HepG2 (cell line): ENCODE measurements around the gene ABHD18. TPM values are rescaled to one million over a fixed set of nuclear protein-coding genes. Genes with fewer than 3 reads are reported as not detected.

Experiments used
- ATAC-seq: fragments of 200-7000 bp; cut with Tn5 transposase; 3 replicates; pipeline ENCODE4 v1.9.1; 2020; ENCODE audit warnings: mild to moderate bottlenecking, moderate library complexity
- BruUV-seq: library from RNA; stranded (reverse); fragments of 400-500 nt; replicated peaks from 2 replicates; lab custom pipeline; 2021; lab: Mats Ljungman, UMichigan
- CTCF ChIA-PET: fragments of 300-600 bp; formaldehyde crosslinking; extraction: SDS; loops from one replicate; lab custom pipeline; 2021; ENCODE audit warnings: low total read pairs, inconsistent platforms, low intra/inter-chr PET ratio; lab: Yijun Ruan, JAX
- POLR2A ChIA-PET: fragments of 350-600 bp; sonication (Branson Sonifier 250); formaldehyde crosslinking; loops from one replicate; lab custom pipeline; 2020; ENCODE audit warnings: antibody characterized with exemption, inconsistent platforms; lab: Yijun Ruan, JAX
- DNase-seq: peaks from one replicate; pipeline ENCODE4 v3.0.0-alpha.2; 2015; ENCODE audit warnings: low spot score
- FAIRE-seq: peaks from 3 replicates; lab custom pipeline; 2011; peaks lifted over from hg19 to GRCh38; lab: Jason Lieb, UNC
- H2AFZ ChIP-seq: one replicate; pipeline ENCODE4 v1.6.1; 2011; ENCODE audit warnings: low read length, inconsistent platforms
- H3K27ac ChIP-seq: fragments of 300-600 bp; 3 replicates; pipeline ENCODE4 v1.8.0; 2011; ENCODE audit warnings: mixed run types, mild to moderate bottlenecking, mixed read lengths, low read length, inconsistent platforms; ENCODE audit not compliant: insufficient read depth; ENCODE audit errors: extremely low read length
- H3K27me3 ChIP-seq, 2 experiments: fragments of 200-600 bp in 1 of 2; 2 replicates in 1 of 2; 3 replicates in 1 of 2; pipeline versions ENCODE4 v1.6.0 to v1.8.0; 2011; ENCODE audit warnings: low read length in 2 of 2, mild to moderate bottlenecking in 2 of 2, moderate library complexity in 2 of 2, inconsistent platforms in 1 of 2; ENCODE audit not compliant: insufficient read depth in 2 of 2, control insufficient read depth in 1 of 2
- H3K36me3 ChIP-seq, 2 experiments: fragments of 200-600 bp in 1 of 2; replicated peaks in 1 of 2; 2 replicates in 1 of 2; 3 replicates in 1 of 2; pipeline versions ENCODE4 v1.5.1 to v1.8.0; 2011; ENCODE audit warnings: low read length in 2 of 2, inconsistent platforms in 1 of 2; ENCODE audit not compliant: insufficient read depth in 2 of 2, control insufficient read depth in 1 of 2
- H3K4me1 ChIP-seq: 2 replicates; pipeline ENCODE4 v1.5.1; 2012; ENCODE audit warnings: low read length, inconsistent platforms; ENCODE audit not compliant: insufficient read depth
- H3K4me2 ChIP-seq: 2 replicates; pipeline ENCODE4 v1.6.0; 2011; ENCODE audit warnings: low read depth, low read length, inconsistent platforms
- H3K4me3 ChIP-seq, 3 experiments: fragments of 200-600 bp in 1 of 3; sonication (generic), shearing (Covaris generic) in 1 of 3; replicated peaks in 1 of 3; 2 replicates each; pipeline ENCODE4 v1.5.1; 2011 to 2016; ENCODE audit warnings: low read length in 3 of 3, inconsistent platforms in 2 of 3, low read depth in 2 of 3, mild to moderate bottlenecking in 2 of 3, control low read depth in 1 of 3, mixed read lengths in 1 of 3; ENCODE audit not compliant: insufficient read depth in 1 of 3
- H3K79me2 ChIP-seq: one replicate; pipeline ENCODE4 v1.6.1; 2011; ENCODE audit warnings: low read length, inconsistent platforms; ENCODE audit not compliant: insufficient read depth
- H3K9ac ChIP-seq: 2 replicates; pipeline ENCODE4 v1.6.0; 2011; ENCODE audit warnings: mild to moderate bottlenecking, low read depth, low read length, inconsistent platforms; ENCODE audit not compliant: insufficient read depth
- H3K9me3 ChIP-seq: 2 replicates; pipeline ENCODE4 v1.5.1; 2012; ENCODE audit warnings: mild to moderate bottlenecking, low read length
- H4K20me1 ChIP-seq: 2 replicates; pipeline ENCODE4 v1.6.0; 2011; ENCODE audit warnings: inconsistent platforms, mild to moderate bottlenecking, low read length, moderate library complexity; ENCODE audit not compliant: insufficient read depth
- DDIT3 ChIP-seq: sonication (generic); formaldehyde crosslinking; IDR thresholded peaks from 2 replicates; pipeline ENCODE4 v1.4.0; 2020; ENCODE audit warnings: mild to moderate bottlenecking, missing genetic modification reagents
- MBD4 ChIP-seq: IDR thresholded peaks from 2 replicates; pipeline ENCODE4 v1.6.1; 2012; ENCODE audit warnings: low read length, inconsistent platforms, borderline replicate concordance
- RNF2 ChIP-seq: fragments of 450-650 bp; conservative IDR thresholded peaks from 2 replicates; pipeline ENCODE4 v1.6.1; 2016; ENCODE audit warnings: low read depth
- ZBTB7B ChIP-seq: sonication (generic); formaldehyde crosslinking; IDR thresholded peaks from 2 replicates; pipeline ENCODE4 v1.4.0; 2020; ENCODE audit warnings: missing genetic modification reagents
- ZFY ChIP-seq: sonication (generic); formaldehyde crosslinking; IDR thresholded peaks from 2 replicates; pipeline ENCODE4 v1.4.0; 2020; ENCODE audit warnings: missing genetic modification reagents
- ZNF205 ChIP-seq: IDR thresholded peaks from 2 replicates; pipeline ENCODE4 v1.6.1; 2018; ENCODE audit warnings: missing biosample characterization, missing genetic modification reagents
- ZNF761 ChIP-seq: sonication (generic); formaldehyde crosslinking; conservative IDR thresholded peaks from 2 replicates; pipeline ENCODE4 v1.4.0; 2020; ENCODE audit warnings: mild to moderate bottlenecking, missing genetic modification reagents
- ZNF841 ChIP-seq: sonication (generic); formaldehyde crosslinking; IDR thresholded peaks from 2 replicates; pipeline ENCODE4 v1.8.1; 2023; ENCODE audit warnings: missing genetic modification reagents, borderline replicate concordance
- WGBS: methylation state at CpG from one replicate; pipeline ENCODE4 v1.1.6; 2017; ENCODE audit warnings: low lambda C conversion rate; 5-methylcytosine and 5-hydroxymethylcytosine counted together
- in situ Hi-C: cut with HindIII; loops from 2 replicates; pipeline ENCODE4 v1.10.0; 2017; ENCODE audit warnings: low pct_unique_long_range_greater_than_20kb; ENCODE audit not compliant: extremely low pct_ligation_motif_present
- intact Hi-C: fragments of 100-400 bp; cut with micrococcal nuclease; formaldehyde crosslinking; loops from one replicate; pipeline ENCODE4 v1.10.0; 2022; ENCODE audit not compliant: unreplicated experiment
- polyA plus RNA-seq, 8 experiments: library from polyadenylated mRNA; depleted of rRNA in 3 of 8; stranded (reverse) in 7 of 8; unstranded in 1 of 8; fragments of >200 nt; fragmentation: Illumina TruSeq in 4 of 8; extraction: Trizol in 4 of 8; gene quantifications; 2 replicates each; pipeline versions ENCODE4 v1.2.1 to v1.2.3, GENCODE V29; 2011 to 2016; ENCODE audit warnings: low read depth in 4 of 8, missing spikeins in 1 of 8, mixed read lengths in 1 of 8; ENCODE audit not compliant: insufficient read depth in 1 of 8
- total RNA-seq, 5 experiments: library from RNA; depleted of rRNA; stranded (reverse); fragments of >200 nt; fragmentation: Illumina TruSeq; extraction: Trizol; gene quantifications; 2 replicates each; pipeline ENCODE4 v1.2.3, GENCODE V29; 2016; ENCODE audit warnings: low read depth in 1 of 5
- TF ChIP-seq, protein P1 (sequence below): sonication (generic); formaldehyde crosslinking; IDR thresholded peaks from 2 replicates; pipeline ENCODE4 v1.8.0; 2022; ENCODE audit warnings: mild to moderate bottlenecking, missing genetic modification reagents, moderate library complexity
- TF ChIP-seq, protein P2 (sequence below): sonication (generic); formaldehyde crosslinking; IDR thresholded peaks from 2 replicates; pipeline ENCODE4 v1.4.0; 2020; ENCODE audit warnings: missing genetic modification reagents, borderline replicate concordance
- TF ChIP-seq, protein P3 (sequence below), 2 experiments: fragments of 450-650 bp in 1 of 2; sonication (generic) in 1 of 2; formaldehyde crosslinking in 1 of 2; IDR thresholded peaks; 2 replicates each; pipeline versions ENCODE4 v1.6.1 to v1.8.0; 2016 to 2022; ENCODE audit warnings: antibody characterized with exemption in 1 of 2, mild to moderate bottlenecking in 1 of 2, missing genetic modification reagents in 1 of 2

ABHD18 gene
- total and polyA plus RNA-seq, 2 of the 13 experiments (the other 11 are each of a cell fraction or from before 2014, with no cell fraction given): 5.5 to 16.3 TPM

DNA sequence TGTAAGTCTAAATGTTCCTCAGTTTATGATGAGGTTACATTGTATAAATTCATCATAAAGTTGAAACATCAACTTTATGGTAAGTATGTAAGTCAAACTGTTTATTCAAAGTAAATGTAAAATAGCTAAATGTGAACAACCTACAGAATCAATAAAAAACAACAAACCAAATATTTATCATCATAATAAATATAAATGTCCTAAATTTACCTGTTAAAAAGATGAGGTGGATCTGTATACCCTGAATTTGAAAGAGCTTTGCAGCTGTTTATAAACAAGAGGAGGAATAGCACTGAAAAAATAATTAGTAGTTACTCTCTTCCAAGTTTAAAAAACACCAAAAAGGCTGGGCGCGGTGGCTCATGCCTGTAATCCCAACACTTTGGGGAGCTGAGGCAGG, 13.7 kb downstream of the ABHD18 start (continued):
- no peak for TF ChIP-seq ZNF841
- TF ChIP-seq, all 625 proteins: peak for 0

DNA sequence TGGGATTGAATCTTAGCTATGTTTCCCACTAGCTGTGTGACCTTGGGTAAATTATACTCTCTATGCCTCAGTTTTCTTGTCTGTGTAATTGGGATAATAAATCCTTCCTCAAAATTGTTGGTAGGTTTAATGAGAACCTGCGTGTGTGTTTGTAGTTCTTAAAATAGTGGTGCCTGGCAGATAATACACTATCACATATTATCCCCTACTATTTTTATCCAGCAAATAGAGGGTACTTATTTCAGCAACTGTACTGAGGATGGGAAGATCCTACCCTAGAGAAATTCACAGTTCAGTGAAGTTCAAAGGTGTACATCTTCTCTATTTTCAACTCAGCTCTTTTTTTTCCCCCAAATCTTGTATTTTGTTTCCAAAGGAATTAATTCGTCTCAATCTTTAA, 17.2 kb downstream of the ABHD18 start:
- Histone ChIP-seq H3K79me2 (no peaks in the 10 kb centered on the region), H3K9ac (no peak overlapping the region), H2AFZ (no peak overlapping the region), H3K36me3 (peaks cover 1 to 4% of the 10 kb centered on the region in 2 experiments; a peak in 2 of 5 replicates), H3K27ac (no peak overlapping the region), H3K4me2 (no peak overlapping the region), H3K4me1 (no peaks in the 10 kb centered on the region), H3K9me3 (no peaks in the 10 kb centered on the region), H4K20me1 (no peaks in the 10 kb centered on the region), H3K4me3 (no peak overlapping the region), H3K27me3 (no peaks in the 10 kb centered on the region)
- 99% methylated on average over 2 of the region's 2 CpGs for WGBS
- DNase-seq: no peak
- ChIA-PET CTCF (no interaction called here), POLR2A (no interaction called here)
- FAIRE-seq: no peak
- no peak for ATAC-seq
- in situ Hi-C loops: no loop called here
- no TSS peak for BruUV-seq
- intact Hi-C loops: no loop called here
- TF ChIP-seq, protein P1, sequence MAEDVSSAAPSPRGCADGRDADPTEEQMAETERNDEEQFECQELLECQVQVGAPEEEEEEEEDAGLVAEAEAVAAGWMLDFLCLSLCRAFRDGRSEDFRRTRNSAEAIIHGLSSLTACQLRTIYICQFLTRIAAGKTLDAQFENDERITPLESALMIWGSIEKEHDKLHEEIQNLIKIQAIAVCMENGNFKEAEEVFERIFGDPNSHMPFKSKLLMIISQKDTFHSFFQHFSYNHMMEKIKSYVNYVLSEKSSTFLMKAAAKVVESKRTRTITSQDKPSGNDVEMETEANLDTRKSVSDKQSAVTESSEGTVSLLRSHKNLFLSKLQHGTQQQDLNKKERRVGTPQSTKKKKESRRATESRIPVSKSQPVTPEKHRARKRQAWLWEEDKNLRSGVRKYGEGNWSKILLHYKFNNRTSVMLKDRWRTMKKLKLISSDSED (CRISPR knock-in tag): no peak
- TF ChIP-seq, protein P2, sequence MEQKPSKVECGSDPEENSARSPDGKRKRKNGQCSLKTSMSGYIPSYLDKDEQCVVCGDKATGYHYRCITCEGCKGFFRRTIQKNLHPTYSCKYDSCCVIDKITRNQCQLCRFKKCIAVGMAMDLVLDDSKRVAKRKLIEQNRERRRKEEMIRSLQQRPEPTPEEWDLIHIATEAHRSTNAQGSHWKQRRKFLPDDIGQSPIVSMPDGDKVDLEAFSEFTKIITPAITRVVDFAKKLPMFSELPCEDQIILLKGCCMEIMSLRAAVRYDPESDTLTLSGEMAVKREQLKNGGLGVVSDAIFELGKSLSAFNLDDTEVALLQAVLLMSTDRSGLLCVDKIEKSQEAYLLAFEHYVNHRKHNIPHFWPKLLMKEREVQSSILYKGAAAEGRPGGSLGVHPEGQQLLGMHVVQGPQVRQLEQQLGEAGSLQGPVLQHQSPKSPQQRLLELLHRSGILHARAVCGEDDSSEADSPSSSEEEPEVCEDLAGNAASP (CRISPR knock-in tag): no peak
- no peak for TF ChIP-seq ZFY (CRISPR knock-in tag)
- no peak for TF ChIP-seq DDIT3 (CRISPR knock-in tag)
- TF ChIP-seq, protein P3, sequence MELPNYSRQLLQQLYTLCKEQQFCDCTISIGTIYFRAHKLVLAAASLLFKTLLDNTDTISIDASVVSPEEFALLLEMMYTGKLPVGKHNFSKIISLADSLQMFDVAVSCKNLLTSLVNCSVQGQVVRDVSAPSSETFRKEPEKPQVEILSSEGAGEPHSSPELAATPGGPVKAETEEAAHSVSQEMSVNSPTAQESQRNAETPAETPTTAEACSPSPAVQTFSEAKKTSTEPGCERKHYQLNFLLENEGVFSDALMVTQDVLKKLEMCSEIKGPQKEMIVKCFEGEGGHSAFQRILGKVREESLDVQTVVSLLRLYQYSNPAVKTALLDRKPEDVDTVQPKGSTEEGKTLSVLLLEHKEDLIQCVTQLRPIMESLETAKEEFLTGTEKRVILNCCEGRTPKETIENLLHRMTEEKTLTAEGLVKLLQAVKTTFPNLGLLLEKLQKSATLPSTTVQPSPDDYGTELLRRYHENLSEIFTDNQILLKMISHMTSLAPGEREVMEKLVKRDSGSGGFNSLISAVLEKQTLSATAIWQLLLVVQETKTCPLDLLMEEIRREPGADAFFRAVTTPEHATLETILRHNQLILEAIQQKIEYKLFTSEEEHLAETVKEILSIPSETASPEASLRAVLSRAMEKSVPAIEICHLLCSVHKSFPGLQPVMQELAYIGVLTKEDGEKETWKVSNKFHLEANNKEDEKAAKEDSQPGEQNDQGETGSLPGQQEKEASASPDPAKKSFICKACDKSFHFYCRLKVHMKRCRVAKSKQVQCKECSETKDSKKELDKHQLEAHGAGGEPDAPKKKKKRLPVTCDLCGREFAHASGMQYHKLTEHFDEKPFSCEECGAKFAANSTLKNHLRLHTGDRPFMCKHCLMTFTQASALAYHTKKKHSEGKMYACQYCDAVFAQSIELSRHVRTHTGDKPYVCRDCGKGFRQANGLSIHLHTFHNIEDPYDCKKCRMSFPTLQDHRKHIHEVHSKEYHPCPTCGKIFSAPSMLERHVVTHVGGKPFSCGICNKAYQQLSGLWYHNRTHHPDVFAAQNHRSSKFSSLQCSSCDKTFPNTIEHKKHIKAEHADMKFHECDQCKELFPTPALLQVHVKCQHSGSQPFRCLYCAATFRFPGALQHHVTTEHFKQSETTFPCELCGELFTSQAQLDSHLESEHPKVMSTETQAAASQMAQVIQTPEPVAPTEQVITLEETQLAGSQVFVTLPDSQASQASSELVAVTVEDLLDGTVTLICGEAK (IDR thresholded peaks at IDR 0.05): no peak
- TF ChIP-seq, protein P3 (CRISPR knock-in tag; IDR thresholded peaks at IDR 0.05): no peak
- TF ChIP-seq ZBTB7B (CRISPR knock-in tag): no peak
- no peak for TF ChIP-seq ZNF205 (CRISPR knock-in tag)
- TF ChIP-seq MBD4: no peak
- no peak for TF ChIP-seq RNF2
- no peak for TF ChIP-seq ZNF761 (CRISPR knock-in tag)
